Measurements from ENCODE around the gene PNPLA8.
"Not testable (repeated sequence)": the region's sequence is repeated elsewhere in the genome, so short reads cannot be mapped to it uniquely, and the experiment has no call there.

The PNPLA8 gene

GRCh38 chr7:108468246-108468645 lies 57.7 kb downstream of the PNPLA8 start:
- DNase-seq, result no peak

- DNase-seq, result no peak
These were observed 58.5 kb downstream of the PNPLA8 start for GRCh38 chr7:108467391-108467790.

- not testable (repeated sequence) for DNase-seq
These were observed 59.6 kb downstream of the PNPLA8 start for GRCh38 chr7:108466322-108466721.

GRCh38 chr7:108464743-108465142 lies 61.2 kb downstream of the PNPLA8 start:
- DNase-seq, result no peak

- DNase-seq, result no peak
These were observed 62.3 kb downstream of the PNPLA8 start for GRCh38 chr7:108463613-108464012.

GRCh38 chr7:108461840-108462239 lies 64.1 kb downstream of the PNPLA8 start:
- DNase-seq, result no peak

GRCh38 chr7:108460964-108461363 lies 65.0 kb downstream of the PNPLA8 start:
- no peak for DNase-seq

GRCh38 chr7:108459922-108460551 lies 65.9 kb downstream of the PNPLA8 start:
- DNase-seq, result no peak

GRCh38 chr7:108457871-108458270 lies 68.1 kb downstream of the PNPLA8 start:
- no peak for DNase-seq

- no peak for DNase-seq
These were observed 68.9 kb downstream of the PNPLA8 start for GRCh38 chr7:108456845-108457540.

GRCh38 chr7:108455998-108456677 lies 69.8 kb downstream of the PNPLA8 start, which contains the start of gene NRCAM:
NRCAM (minus strand) TSS chr7:108456436; CDS start chr7:108240064, 216,372 bp downstream.
- no peak for DNase-seq

GRCh38 chr7:108455551-108455997 lies 70.4 kb downstream of the PNPLA8 start:
- DNase-seq, result no peak

GRCh38 chr7:108454674-108455550 lies 71.0 kb downstream of the PNPLA8 start:
- DNase-seq, result no peak

- no peak for DNase-seq
These were observed 71.6 kb downstream of the PNPLA8 start for GRCh38 chr7:108454317-108454673.

GRCh38 chr7:108453320-108453719 lies 72.6 kb downstream of the PNPLA8 start:
- DNase-seq, result no peak

GRCh38 chr7:108452707-108453106 lies 73.2 kb downstream of the PNPLA8 start:
- DNase-seq, result no peak

GRCh38 chr7:108451296-108451848 lies 74.6 kb downstream of the PNPLA8 start:
- no peak for DNase-seq

- no peak for DNase-seq
These were observed 75.8 kb downstream of the PNPLA8 start for GRCh38 chr7:108450160-108450559.

- DNase-seq, result no peak
These were observed 76.4 kb downstream of the PNPLA8 start for GRCh38 chr7:108449521-108449920.

- DNase-seq, result no peak
These were observed 77.1 kb downstream of the PNPLA8 start for GRCh38 chr7:108448584-108449505.

GRCh38 chr7:108442039-108442568 lies 83.8 kb downstream of the PNPLA8 start:
- no peak for DNase-seq
